ENCODE measurements around the gene TMEM222.

TMEM222 gene

GRCh38 chr1:27306892-27307761 is 14.8 kb upstream of the TMEM222 start:
- peak; percentile 72 for DNase-seq (ENCODE audit: low spot score)

DNA sequence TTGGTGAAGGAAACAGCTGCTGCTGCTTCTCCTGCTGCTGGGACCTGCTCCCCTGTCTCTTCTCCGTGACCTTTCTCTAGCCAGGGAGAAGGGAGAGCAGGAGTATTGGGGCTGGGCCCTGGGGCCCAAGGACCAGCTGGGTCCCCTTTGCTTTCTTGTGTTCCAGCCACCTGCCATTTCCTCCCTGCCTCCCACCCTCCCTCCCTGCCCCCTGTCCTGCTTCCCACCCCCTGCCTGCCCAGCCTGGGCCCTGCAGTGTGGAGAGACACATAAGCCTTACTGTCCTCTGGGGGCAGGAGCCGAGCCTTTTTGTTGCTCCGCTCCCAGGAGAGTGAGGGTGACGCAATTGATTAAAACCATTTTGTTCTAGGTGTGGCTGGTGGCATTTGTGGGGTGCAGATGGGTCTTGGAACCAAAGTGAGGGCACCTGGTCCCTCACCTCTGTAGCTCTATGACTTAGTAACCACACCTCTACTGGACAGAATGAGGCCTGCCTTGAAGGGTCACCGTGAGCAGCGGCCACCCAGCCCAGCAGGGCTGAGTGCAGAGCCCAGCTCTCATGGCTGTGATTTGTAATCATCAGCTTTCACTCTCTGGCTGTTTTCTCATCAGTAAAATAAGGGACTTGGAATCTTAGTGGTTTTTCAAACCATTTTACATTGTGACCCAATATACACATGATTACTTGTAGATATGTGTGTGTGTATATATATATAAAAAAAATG is 13.9 kb upstream of the TMEM222 start:
- DNase-seq (ENCODE audit: low spot score) = no peak

DNA sequence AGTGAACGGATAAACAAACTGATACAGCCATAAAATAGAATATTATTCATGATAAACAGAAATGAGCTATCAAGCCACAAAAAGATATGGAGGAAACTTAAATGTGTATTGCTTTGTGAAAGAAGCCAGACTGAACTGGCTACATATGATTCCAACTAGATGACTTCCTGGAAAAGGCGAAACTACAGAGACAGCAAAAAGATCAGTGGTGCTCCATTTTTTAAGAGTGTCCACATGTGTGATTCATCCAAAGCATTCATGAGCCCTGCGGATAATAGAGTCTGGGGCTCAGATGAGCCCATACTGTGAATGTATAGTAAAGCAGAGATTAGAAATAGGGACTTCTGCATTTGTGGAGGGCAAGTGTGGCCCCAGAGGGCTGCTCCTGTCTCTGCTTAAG is 7.8 kb upstream of the TMEM222 start:
- DNase-seq (ENCODE audit: low spot score) = no peak

- DNase-seq (ENCODE audit: low spot score) = no peak
Observed at GRCh38 chr1:27314737-27315136, 7.2 kb upstream of the TMEM222 start.

GRCh38 chr1:27316860-27317259 is 5.1 kb upstream of the TMEM222 start:
- no peak for DNase-seq (ENCODE audit: low spot score)

DNA sequence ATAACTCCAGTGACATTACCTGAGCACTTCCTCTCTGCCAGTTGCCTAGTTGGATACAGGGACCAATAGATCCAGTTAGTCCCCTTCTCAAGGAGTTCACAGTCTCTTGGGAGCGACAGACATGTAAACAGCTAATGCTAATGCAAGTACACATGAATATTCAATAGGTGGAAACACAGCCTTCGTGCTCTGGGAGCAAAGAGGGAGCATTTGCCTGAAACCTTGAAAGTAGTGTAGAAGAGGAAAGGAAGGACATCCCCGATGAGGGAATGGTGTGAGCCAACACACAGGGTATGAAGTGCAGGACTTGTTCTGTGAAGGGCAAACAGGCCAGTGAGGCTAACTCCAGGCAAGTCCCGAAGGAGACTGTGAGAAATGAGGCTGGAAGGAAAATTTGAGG is 3.8 kb upstream of the TMEM222 start:
- no peak for DNase-seq (ENCODE audit: low spot score)

GRCh38 chr1:27318596-27318995 is 3.4 kb upstream of the TMEM222 start:
- DNase-seq (ENCODE audit: low spot score) = no peak

DNA sequence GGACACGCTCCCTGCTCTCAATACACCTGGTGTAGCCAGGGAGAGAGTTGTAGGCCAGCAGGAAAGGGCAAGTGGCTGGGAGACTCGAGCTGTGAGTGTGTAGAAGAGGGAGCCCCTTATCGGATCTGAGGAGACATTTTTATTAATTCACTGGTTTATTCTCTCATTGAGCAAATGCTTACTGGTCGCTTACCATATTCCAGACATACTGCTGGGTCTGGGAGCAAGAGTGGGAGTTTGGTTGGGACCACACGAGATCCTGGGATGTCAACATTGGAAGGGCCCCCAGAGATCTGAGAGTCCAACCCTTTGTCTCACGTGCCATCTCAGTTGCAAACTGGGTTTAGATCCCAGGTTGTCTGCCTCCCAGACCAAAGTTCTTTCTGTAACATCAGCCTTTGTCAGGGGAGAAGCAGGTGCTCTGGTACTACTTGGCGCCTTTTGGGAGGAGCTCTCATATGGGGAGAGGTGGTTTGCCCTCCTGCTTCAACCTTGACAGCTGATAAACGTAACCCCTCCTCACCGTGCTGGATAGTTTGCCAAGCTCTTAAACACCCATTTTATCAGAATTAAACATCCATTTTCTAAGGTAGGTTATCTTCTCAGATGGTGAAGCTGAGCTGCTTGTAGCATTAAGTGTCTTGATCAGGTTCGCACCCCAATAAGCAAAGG is 742 bp downstream of the TMEM222 start:
- no peak for DNase-seq (ENCODE audit: low spot score)

DNA sequence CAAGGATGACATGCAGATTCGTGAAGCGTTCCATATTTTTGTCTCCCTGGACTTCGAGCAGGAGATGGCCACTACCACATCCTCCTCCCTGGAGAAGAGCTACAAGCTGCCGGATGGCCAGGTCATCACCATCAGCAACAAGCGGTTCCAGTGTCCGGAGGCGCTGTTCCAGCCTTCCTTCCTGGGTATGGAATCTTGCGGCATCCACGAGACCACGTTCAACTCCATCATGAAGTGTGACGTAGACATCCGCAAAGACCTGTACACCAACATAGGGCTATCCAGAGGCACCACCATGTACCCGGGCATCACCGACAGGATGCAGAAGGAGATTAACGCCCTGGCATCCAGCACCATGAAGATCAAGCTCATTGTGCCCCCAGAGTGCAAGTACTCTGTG is 3.3 kb downstream of the TMEM222 start:
- no peak for DNase-seq (ENCODE audit: low spot score)

GRCh38 chr1:27327964-27328363 is 6.0 kb downstream of the TMEM222 start:
- DNase-seq (ENCODE audit: low spot score) = no peak

DNA sequence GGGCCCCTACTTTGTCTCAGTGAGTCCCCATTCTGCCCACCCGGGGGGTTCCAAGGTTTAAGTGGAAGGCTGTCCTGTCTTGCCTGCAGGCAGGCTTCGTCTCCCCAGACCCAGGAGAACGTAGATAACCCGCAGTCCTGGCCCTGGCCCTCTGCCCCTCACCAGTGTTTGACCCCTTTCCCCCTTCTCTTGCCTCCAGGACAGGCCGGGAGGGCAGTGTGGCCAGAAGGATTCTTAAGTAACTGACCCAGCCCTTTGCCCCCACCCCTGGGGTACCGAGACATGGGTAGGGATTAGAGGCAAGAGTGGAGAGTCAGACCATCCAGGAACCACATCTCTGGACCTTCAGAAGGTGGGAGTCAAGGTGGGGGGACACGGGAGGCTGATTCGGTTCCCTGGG is 8.8 kb downstream of the TMEM222 start:
- no peak for DNase-seq (ENCODE audit: low spot score)

GRCh38 chr1:27331426-27331825 is 9.5 kb downstream of the TMEM222 start:
- no peak for DNase-seq (ENCODE audit: low spot score)

DNA sequence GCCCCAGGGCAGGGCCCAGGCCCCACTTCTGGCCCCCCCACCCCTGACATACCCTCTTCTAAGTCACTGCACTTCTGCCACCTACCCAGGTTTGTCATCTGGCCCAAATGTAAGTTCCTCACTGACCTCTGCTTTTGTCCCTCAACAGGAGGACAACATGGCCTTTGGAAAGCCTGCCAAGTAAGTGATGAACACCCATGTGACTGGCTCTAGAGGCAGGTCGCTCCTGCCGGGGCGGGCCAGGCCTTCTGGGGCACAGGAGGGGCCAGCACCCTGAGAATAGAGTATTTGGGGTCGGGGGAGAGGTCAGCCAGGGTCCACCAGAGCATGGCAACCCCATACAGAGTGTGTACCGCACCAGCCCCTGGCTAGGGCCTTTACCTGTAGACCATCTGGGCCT is 10.0 kb downstream of the TMEM222 start:
- DNase-seq (ENCODE audit: low spot score) = no peak

DNA sequence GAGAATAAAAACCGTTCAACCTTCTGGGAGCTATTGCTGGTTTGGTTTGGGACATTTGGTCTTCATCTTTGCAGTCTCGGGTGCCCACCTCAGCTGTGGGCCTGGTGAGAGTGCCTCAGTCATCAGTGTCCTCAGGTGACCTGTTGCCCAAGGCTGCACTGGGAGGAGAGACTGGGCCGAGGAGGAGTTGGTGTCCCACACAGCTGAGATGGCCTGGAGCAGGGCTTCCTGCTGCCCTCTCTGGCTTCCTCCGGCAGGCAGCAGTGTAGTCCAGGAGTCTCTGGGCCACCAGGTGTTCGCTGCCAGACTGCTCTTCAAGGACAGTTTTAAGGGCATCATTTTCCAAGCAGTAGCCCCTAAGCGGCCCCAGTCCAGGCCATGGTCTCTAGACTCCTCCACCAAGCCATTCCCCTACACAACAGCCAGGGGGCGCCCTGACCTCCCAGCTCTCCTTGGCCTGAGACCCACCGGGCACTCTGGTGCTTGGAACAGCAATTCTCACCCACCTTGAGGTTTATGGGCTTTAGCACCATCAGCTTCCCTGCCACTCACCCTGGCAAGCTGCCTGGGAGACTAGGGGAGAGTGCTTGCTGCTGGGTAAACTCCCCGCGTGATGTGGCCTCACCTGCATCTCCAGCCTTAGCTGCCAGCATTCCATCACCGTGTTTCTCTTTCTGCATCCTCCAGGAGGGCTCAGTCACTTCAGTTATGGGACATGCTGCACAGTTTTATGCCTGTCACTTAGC is 10.7 kb downstream of the TMEM222 start:
- DNase-seq (ENCODE audit: low spot score) = peak; percentile 88

GRCh38 chr1:27333717-27334279 is 11.8 kb downstream of the TMEM222 start:
- DNase-seq (ENCODE audit: low spot score) = no peak

- no peak for DNase-seq (ENCODE audit: low spot score)
Observed at GRCh38 chr1:27335506-27336422, 13.8 kb downstream of the TMEM222 start.

DNA sequence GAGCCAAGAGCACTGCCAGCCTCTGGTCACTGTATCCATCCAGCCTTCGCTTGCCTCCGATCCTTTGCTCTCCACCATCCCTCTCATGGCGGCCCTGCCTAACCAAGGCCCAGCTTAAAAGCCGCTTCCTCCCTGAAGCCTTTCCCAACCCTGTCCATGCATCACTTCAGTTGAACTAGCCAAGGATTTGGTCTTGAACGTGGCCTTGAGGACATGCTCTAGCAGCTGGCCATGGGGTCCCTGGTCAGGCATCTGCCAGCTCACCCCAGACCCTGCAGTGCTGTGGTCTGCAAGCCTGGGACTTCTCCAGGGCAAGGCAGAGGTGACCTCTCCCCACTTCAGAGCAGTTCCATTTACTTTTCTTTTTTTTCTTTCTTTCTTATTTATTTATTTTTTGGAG is 14.8 kb downstream of the TMEM222 start:
- DNase-seq (ENCODE audit: low spot score) = no peak

GRCh38 chr1:27338751-27339150 is 16.8 kb downstream of the TMEM222 start:
- no peak for DNase-seq (ENCODE audit: low spot score)

DNA sequence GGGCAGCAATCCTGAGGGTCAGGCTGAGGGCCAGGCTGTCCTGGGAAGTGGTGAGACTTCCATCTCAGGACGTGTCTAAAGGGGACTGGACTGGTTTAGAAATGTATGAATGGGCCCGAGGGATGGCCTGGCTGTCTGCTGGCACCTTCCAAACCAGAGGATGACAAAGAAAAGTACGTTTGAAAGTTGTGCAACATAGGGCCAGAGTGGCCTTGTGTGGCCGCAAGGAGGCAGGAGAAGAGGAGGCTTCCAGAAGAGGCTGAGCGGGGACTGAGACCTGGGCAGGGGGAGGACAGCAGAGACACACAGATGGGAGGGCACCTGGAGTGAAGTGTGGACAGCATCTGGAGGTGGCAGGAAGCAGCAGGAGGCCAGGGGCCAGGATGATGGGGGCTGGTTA is 17.2 kb downstream of the TMEM222 start:
- DNase-seq (ENCODE audit: low spot score) = no peak

DNA sequence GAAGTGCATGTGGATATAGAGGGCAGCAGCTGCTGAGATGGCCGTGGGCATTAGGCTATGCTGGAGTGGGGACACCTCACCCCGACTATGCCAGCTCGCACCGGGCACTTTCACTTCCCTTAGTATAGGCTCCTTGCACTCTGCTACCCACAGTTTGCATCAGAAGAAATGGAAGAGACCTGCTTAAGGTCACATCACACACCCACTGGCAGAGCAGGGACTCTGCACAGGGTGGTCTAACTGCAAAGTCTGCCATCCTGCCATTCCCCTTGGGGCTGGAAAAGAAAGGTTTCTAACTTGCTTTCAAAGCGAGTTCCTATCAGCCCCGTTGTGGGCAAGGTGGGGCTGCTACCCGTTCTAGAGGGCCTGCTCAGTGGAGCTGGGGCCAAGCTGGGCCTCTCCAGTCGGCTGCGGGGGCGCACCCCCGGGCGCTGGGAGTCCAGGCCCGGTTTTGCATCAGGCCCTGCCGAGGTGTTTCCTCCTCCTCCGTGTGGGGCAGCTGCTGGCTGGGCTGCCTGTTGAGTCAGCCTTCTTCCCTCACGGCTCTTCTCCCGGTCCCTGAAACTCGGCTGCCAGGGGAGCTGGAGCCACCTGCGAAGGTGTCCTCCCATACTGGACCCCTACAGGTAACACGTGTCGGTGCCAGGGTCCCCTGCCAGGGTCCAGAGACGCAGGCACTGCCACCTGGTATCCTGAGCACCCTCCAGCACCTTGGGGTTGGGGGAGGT is 19.7 kb downstream of the TMEM222 start, which contains the start of gene SYTL1:
TSS of gene SYTL1 (plus strand) at position 498 of the 728 bp plus-strand sequence. CDS start 3,313 bp downstream, outside the sequence.
- no peak for DNase-seq (ENCODE audit: low spot score)

All from HuH-7 (cell line).